ENCODE measurements around the gene SHANK2. TPM values are rescaled to one million over a fixed set of nuclear protein-coding genes. Genes with fewer than 3 reads are reported as not detected.

Gene SHANK2
- 5.9 TPM for total RNA-seq

GRCh38 chr11:71252269-71252769 lies at the start of gene SHANK2:
Gene SHANK2, minus strand, starts transcription at chr11:71252577. Its CDS starts 105,251 bp downstream, at chr11:71147326.
- DNase-seq: no peak

GRCh38 chr11:71301858-71302533 lies 49.6 kb upstream of the SHANK2 start:
- DNase-seq: no peak

- no peak for DNase-seq
Observed at GRCh38 chr11:71301046-71301857, 48.9 kb upstream of the SHANK2 start.

DNA sequence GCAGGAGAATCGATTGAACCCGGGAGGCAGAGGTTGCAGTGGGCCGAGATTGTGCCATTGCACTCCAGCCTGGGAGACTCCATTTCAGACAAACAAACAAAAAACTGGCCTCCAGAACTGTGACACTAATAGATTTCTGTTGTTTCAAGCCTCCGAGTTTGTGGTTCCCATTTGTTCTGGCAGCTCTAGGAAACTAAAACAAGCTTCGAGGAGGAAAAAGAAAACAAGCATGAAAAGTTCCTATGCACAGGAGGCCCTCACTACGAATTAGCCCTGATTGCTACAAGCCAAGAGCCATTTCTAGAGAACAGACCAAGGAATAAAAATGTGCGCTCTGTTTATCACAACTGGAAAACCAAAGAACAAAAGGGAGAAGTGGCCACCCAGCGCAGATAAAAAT lies 47.8 kb upstream of the SHANK2 start:
- no peak for DNase-seq

- DNase-seq: no peak
Observed at GRCh38 chr11:71298761-71299181, 46.4 kb upstream of the SHANK2 start.

DNA sequence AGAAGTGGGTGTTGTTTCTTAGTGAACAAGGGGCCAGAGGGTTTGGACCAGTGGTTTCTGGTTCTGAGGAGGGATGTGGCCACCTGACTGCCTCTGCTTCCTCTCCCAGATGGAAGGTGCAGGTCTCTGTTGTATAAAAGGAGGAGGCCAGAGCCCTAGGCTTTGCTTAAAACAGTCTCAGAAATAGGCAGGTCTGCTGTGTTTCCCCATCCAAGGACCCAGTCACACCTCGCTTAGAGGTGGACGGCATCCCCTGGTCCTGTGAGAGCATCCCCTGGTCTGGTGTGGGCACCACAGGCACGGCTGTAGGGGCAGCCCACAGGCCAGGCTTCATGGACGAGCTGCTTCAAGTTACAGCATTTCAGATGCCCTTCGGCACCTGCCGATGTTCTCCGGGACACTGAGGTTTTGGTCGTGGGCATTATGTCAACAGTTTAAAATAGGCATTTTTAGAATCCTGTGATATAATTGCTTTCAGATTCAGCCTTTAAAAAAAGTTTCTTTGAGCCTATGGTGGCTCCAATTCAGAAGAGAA lies 45.7 kb upstream of the SHANK2 start:
- DNase-seq: no peak

DNA sequence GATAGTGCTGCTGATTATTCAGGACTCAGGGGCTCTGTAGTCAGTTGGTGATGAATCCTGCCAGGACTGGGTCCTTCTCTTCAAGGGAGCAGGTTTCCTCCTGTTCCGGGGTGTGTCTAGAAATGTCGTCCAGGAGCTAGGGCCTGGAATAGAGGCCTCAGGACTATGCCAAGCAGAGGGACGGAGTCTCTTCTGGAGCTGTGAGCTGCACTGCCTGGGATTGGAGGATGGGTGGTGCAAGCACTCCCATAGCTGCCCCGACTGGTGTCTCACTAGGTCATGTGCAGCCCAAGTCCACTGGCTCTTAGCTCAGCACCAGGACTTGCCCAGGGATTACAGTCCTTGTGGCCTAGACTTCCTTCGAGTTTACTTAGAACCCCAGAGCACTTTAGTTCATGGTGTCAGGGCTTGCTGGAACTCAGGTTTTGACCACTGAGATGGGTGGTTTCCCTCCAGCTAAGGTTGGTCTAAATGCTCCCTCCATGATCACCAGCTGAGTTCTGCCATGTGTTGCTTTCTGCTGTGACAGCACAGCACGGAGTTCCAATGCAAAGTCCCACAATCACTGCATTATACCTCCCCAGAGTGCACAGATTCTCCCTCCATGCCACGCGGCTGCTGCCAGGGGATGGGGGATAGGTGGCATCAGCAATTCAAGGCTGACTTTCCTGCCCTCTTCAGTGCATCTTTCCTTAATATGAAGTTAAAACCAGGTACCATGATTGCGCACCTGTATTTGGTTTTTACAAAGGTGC lies 42.6 kb upstream of the SHANK2 start:
- no peak for DNase-seq

GRCh38 chr11:71293961-71294782 lies 41.8 kb upstream of the SHANK2 start:
- no peak for DNase-seq

GRCh38 chr11:71286701-71287643 lies 34.6 kb upstream of the SHANK2 start:
- peak; percentile 84 for DNase-seq

DNA sequence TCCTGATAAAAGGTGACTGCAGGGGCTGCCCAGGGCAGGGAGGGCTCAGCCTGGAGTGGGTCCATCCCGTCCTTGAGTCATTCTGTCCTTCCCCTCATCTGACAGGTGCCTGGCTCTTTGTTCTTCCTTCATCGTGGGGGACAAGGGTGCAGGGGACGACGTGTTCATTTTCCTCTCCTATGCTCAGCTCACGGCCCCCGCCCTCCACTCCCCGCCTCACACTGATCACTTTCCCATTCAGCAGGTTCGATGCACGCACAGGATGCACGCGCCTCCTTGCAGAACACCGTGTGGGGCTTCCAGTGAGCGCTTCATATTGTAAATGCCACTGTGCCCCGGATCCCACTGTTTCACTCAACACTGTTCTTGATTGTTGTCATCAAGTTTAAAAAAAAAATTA lies 32.7 kb upstream of the SHANK2 start:
- no peak for DNase-seq

DNA sequence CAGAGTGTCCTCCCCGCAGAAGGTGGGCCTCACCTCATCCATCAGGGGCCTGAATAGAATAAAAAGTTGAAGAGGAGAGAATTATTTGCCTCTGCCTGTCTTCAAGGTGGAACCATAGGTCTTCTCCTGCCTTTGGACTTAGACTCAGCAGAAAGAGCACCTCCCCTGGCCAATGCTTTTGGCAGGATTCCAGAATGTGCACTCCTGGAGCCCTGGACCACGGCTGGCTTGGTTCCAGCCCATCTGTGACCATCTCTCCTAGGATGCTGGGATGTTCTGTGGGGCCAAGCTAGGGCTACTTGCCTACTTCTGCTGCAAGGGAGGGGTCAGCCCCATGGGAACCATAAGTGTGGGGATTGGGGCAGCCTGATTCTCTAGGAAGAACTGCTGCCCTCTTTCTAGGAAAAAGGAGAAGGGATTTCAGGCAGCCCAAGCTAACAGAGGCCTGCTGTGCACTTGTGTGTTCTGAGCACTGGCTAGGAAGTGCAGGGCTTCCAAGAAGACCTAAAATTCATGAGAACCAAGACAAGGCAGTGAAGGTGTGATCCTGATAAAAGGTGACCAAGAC lies 32.2 kb upstream of the SHANK2 start:
- no peak for DNase-seq

GRCh38 chr11:71283971-71284441 lies 31.6 kb upstream of the SHANK2 start:
- peak; percentile 66 for DNase-seq

DNA sequence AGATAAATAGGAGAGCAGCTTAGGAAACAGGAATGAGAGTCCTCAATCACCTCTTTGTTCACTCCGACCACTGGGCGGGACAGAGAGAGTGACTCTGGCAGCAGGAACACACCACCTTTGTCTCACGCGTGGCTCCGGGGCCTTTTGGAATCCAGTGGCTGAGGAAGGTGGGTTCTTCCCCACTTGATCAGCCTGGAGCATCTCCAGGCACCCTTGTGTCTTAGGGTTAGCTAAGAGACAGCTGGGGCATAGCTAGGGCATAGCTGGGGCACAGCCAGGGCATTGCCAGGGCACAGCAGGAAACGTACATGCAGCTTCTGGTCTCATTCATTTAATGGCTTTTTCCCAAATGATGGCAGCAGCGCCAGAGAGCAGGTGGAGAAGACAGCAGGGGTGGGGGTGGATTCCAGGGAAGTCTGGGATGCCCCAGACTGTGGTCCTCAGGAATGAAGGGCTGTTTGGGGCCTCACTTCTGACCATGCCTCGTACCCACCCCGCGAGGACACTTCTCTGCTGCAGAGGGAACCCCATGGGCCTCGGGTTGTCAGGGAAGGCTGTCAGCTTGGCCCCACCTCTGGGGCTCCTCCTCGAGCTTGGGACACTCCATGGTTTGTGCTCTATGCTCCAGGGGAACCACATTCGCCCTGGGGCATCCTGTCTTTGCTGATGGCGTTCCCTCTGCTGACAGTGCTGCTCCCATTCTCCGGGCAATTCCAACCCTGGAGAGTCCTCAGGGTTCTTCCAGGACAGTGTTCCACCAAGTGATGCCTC lies 30.4 kb upstream of the SHANK2 start:
- DNase-seq: peak; percentile 28

- peak; percentile 60 for DNase-seq
Observed at GRCh38 chr11:71281831-71282230, 29.5 kb upstream of the SHANK2 start.

DNA sequence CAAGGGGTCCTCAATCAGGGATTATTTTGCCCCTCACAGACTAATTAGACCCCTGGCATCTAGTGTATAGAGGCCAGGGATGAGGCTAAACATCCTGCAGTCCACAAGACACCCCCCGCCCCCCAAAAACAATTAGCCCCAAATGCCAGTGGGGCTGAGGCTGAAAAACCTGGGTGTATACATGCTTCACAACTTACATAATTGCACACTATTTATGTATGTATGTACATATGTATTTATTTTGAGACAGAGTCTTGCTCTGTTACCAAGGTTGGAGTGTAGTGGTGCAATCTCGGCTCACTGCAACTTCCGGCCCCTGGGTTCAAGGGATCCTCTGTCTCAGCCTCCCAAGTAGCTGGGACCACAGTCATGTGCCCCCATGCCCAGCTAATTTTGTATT lies 28.8 kb upstream of the SHANK2 start:
- no peak for DNase-seq

DNA sequence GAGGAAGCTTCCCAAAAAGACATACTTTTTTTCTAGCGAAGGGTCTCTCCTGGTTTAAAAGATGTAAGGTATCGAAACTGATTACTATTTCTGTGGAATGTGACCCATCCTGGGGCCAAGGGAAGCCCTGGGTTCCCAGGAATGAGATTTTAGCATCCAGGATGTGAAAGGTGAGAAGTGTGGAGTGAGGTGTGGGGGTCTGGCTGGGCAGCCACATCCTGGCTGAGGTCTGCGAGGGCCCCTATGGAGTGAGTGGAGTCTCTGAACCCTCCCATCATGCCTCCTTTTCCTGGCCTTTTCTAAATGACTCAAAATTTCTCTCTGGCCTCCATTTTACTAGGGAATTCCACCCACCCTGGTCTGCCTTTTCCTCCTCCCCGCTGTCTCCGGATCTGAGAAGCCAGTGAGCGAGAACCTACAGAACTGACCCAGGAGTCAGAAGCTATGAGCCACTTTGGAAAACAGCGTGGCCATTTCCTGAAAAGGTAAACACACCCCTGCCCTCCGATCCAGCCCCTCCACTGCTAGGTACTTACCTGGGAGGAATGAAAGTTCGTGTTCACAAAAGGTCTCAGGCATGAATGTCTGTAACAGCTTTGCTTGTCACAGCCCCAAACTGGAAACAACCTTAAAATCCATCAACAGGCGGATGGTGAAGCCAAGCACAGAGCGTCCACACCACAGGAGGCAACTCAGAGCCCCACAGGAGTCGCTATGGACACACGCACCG lies 27.7 kb upstream of the SHANK2 start:
- no peak for DNase-seq

- DNase-seq: no peak
Observed at GRCh38 chr11:71272161-71272560, 19.8 kb upstream of the SHANK2 start.
